Endothelial cell of umbilical vein (primary cell): ENCODE measurements around the gene SLC25A46. TPM values are rescaled to one million over a fixed set of nuclear protein-coding genes. Genes with fewer than 3 reads are reported as not detected.

ENCODE experiments used
- BruUV-seq: library from RNA; stranded (reverse); fragments of 400-500 nt; replicated peaks from 2 replicates; lab custom pipeline; 2021; lab: Mats Ljungman, UMichigan
- CTCF ChIA-PET: fragments of 300-600, 350-600 bp; sonication (Branson Sonifier 250); formaldehyde crosslinking; loops from one replicate; lab custom pipeline; 2021; ENCODE audit warnings: antibody characterized with exemption, inconsistent platforms; lab: Charles Lee
- POLR2A ChIA-PET: fragments of 300-600, 350-600 bp; sonication (Branson Sonifier 250); formaldehyde crosslinking; loops from one replicate; lab custom pipeline; 2021; ENCODE audit warnings: antibody characterized with exemption, inconsistent platforms; lab: Charles Lee
- DNase-seq: peaks from one replicate; pipeline ENCODE4 v3.0.0-alpha.2; 2011; ENCODE audit warnings: low read depth, low spot score
- FAIRE-seq: peaks from 2 replicates; lab custom pipeline; 2011; peaks lifted over from hg19 to GRCh38; lab: Jason Lieb, UNC
- H2AFZ ChIP-seq: 2 replicates; pipeline ENCODE4 v1.6.0; 2012; ENCODE audit warnings: low read depth, low read length, control low read depth, inconsistent platforms
- H3K27ac ChIP-seq: 2 replicates; pipeline ENCODE4 v1.5.1; 2011; ENCODE audit warnings: low read depth, mild to moderate bottlenecking, control low read depth, low read length, moderate library complexity; ENCODE audit not compliant: insufficient read depth
- H3K27me3 ChIP-seq, 2 experiments: 2 replicates each; pipeline versions ENCODE4 v1.6.0 to v1.6.1; 2011; ENCODE audit warnings: low read length in 2 of 2, mixed read lengths in 1 of 2; ENCODE audit not compliant: control insufficient read depth in 2 of 2, insufficient read depth in 2 of 2
- H3K36me3 ChIP-seq, 2 experiments: 2 replicates in 1 of 2; 3 replicates in 1 of 2; pipeline ENCODE4 v1.5.1; 2011; ENCODE audit warnings: low read length in 2 of 2, mild to moderate bottlenecking in 1 of 2, moderate library complexity in 1 of 2; ENCODE audit not compliant: control insufficient read depth in 2 of 2, insufficient read depth in 2 of 2; ENCODE audit errors: extremely low read depth in 1 of 2
- H3K4me1 ChIP-seq: 3 replicates; pipeline ENCODE4 v1.5.1; 2011; ENCODE audit warnings: mild to moderate bottlenecking, low read length; ENCODE audit not compliant: control insufficient read depth, insufficient read depth; ENCODE audit errors: extremely low read depth
- H3K4me2 ChIP-seq: 2 replicates; pipeline ENCODE4 v1.6.1; 2011; ENCODE audit warnings: low read length, control low read depth, mixed read lengths; ENCODE audit not compliant: insufficient read depth
- H3K4me3 ChIP-seq, 3 experiments: fragments of 200-600 bp in 1 of 3; sonication (generic), shearing (Covaris generic) in 1 of 3; replicated peaks in 1 of 3; 2 replicates each; pipeline ENCODE4 v1.5.1; 2011 to 2016; ENCODE audit warnings: control low read depth in 3 of 3, low read length in 3 of 3, mild to moderate bottlenecking in 2 of 3, inconsistent platforms in 1 of 3, low read depth in 1 of 3, moderate library complexity in 1 of 3; ENCODE audit not compliant: insufficient read depth in 1 of 3
- H3K79me2 ChIP-seq: 2 replicates; pipeline ENCODE4 v1.6.0; 2012; ENCODE audit warnings: low read length, inconsistent platforms; ENCODE audit not compliant: control insufficient read depth, insufficient read depth
- H3K9ac ChIP-seq: replicated peaks from 2 replicates; pipeline ENCODE3; 2011; ENCODE audit warnings: low read length, control low read depth; ENCODE audit not compliant: insufficient read depth; ENCODE audit errors: extremely low read depth
- H3K9me1 ChIP-seq: replicated peaks from 3 replicates; pipeline ENCODE4 v1.6.0; 2011; ENCODE audit warnings: mild to moderate bottlenecking, low read length; ENCODE audit not compliant: control insufficient read depth, insufficient read depth; ENCODE audit errors: extremely low read depth
- H3K9me3 ChIP-seq: replicated peaks from 2 replicates; pipeline ENCODE4 v1.5.1; 2012; ENCODE audit warnings: low read length, inconsistent platforms; ENCODE audit not compliant: control insufficient read depth, insufficient read depth
- H4K20me1 ChIP-seq: replicated peaks from 2 replicates; pipeline ENCODE3; 2011; ENCODE audit warnings: mild to moderate bottlenecking, low read length; ENCODE audit not compliant: control insufficient read depth, insufficient read depth; ENCODE audit errors: extremely low read depth
- CTCF ChIP-seq, 2 donors: IDR thresholded peaks; 1 replicate in 1 of 2; 2 replicates in 1 of 2; pipeline ENCODE4 v1.5.1; 2011; ENCODE audit warnings: low read length in 2 of 2, mild to moderate bottlenecking in 2 of 2, moderate library complexity in 2 of 2, control low read depth in 1 of 2, inconsistent platforms in 1 of 2, low read depth in 1 of 2; ENCODE audit not compliant: insufficient read depth in 1 of 2; ENCODE audit errors: extremely low read depth in 1 of 2
- EZH2 ChIP-seq: IDR thresholded peaks from 2 replicates; pipeline ENCODE4 v1.6.1; 2012; ENCODE audit warnings: borderline replicate concordance, low read depth, mild to moderate bottlenecking, moderate library complexity, low read length, inconsistent platforms; ENCODE audit not compliant: severe bottlenecking
- FOS ChIP-seq: IDR thresholded peaks from 2 replicates; pipeline ENCODE4 v1.6.1; 2011; ENCODE audit warnings: mild to moderate bottlenecking, low read length, moderate library complexity, borderline replicate concordance; ENCODE audit not compliant: insufficient read depth
- GATA2 ChIP-seq: IDR thresholded peaks from 2 replicates; pipeline ENCODE4 v1.7.0; 2011; ENCODE audit warnings: low read depth, mild to moderate bottlenecking, moderate library complexity, mixed read lengths, low read length; ENCODE audit not compliant: insufficient read length, insufficient read depth
- MYC ChIP-seq: IDR thresholded peaks from one replicate; pipeline ENCODE4 v1.6.1; 2011; ENCODE audit warnings: mild to moderate bottlenecking, low read depth, low read length
- dilution Hi-C: fragments of 300-500 bp; cut with MboI; formaldehyde crosslinking; loops from one replicate; pipeline ENCODE4 v1.15.0; 2019; ENCODE audit warnings: low sequenced_read_pairs; ENCODE audit not compliant: extremely low pct_ligation_motif_present
- intact Hi-C: fragments of 100-400 bp; cut with micrococcal nuclease; formaldehyde crosslinking; loops from one replicate; pipeline ENCODE4 v1.10.0; 2022
- polyA plus RNA-seq, 4 experiments: library from polyadenylated mRNA; depleted of rRNA in 3 of 4; stranded (reverse) in 3 of 4; unstranded in 1 of 4; fragments of >200 nt; gene quantifications; 2 replicates each; pipeline versions ENCODE4 v1.2.1 to v1.2.3, GENCODE V29; 2011 to 2012; ENCODE audit warnings: missing spikeins in 1 of 4
- total RNA-seq: library from RNA; stranded (reverse); gene quantifications from 2 replicates; pipeline ENCODE4 v1.2.3, GENCODE V29; 2021

The SLC25A46 gene
- total and polyA plus RNA-seq, 2 donors (not counting 3 experiments of a cell fraction or from before 2014, with no cell fraction given), result 13.5 to 31.1 TPM

- no TSS peak for BruUV-seq
- intact Hi-C loops, result loop anchor here (10.0 kb wide), 1 partner anchor 762 kb away; the partner anchor contains the start of gene STARD4
Measured at GRCh38 chr5:110752953-110753352, 14.1 kb downstream of the SLC25A46 start.

More at GRCh38 chr5:110752953-110753352, 14.1 kb downstream of the SLC25A46 start:
- no peak for DNase-seq
- Histone ChIP-seq H3K4me1 (no peaks in the 10 kb centered on the region), H3K27ac (no peak overlapping the region), H3K9ac (no peak overlapping the region), H3K9me1 (no peaks in the 10 kb centered on the region), H3K4me2 (no peak overlapping the region), H2AFZ (no peak overlapping the region), H4K20me1 (no peaks in the 10 kb centered on the region), H3K27me3 (no peaks in the 10 kb centered on the region), H3K9me3 (no peaks in the 10 kb centered on the region), H3K4me3 (no peak overlapping the region), H3K36me3 (peaks cover 3 to 4% of the 10 kb centered on the region in 2 experiments), H3K79me2 (no peaks in the 10 kb centered on the region)
- dilution Hi-C loops, result no loop called here
- CTCF ChIA-PET, result no interaction called here
- FAIRE-seq, result no peak
- POLR2A ChIA-PET, result interaction anchor here (1.0 kb wide), 1 partner anchor 314 kb away, joined by 3 read pairs; no protein-coding TSS in a partner anchor
- TF ChIP-seq GATA2 (no peak), CTCF (IDR thresholded peaks at IDR 0.05; ENCODE audit: extremely low read depth in 1 of 2, insufficient read depth in 1 of 2, low read depth in 1 of 2, low read length in 2 of 2) (no peak), FOS (no peak), EZH2 (no peak), MYC (no peak)
